Fibroblast of gingiva (primary cell): Measurements from ENCODE around the gene FAM131B.
A peak's percentile ranks its signal among the peaks of the same experiment; 100 is the strongest.

Experiments
- DNase-seq: peaks from one replicate; pipeline ENCODE4 v3.0.0-alpha.2; 2011; ENCODE audit warnings: low read depth

Gene FAM131B

DNA sequence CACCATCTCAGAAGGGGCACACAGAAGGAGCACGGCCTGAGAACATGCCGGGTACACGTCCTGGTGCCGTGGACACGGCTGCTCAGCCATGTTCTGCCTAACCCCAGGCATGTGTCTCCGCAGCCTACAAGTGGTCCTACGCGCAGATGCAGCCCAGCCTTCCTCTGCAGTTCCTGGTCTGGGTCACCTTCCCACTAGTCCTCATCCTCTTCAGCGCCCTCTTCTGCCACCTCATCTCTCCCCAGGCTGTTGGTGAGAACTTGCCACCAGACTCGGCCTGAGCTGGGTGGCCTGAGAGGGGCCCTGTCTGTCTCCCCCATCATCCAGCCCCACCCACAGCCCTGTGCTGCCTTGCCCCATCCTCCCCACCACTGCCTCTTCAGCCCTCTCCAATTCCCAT lies 41.3 kb downstream of the FAM131B start:
- no peak for DNase-seq

DNA sequence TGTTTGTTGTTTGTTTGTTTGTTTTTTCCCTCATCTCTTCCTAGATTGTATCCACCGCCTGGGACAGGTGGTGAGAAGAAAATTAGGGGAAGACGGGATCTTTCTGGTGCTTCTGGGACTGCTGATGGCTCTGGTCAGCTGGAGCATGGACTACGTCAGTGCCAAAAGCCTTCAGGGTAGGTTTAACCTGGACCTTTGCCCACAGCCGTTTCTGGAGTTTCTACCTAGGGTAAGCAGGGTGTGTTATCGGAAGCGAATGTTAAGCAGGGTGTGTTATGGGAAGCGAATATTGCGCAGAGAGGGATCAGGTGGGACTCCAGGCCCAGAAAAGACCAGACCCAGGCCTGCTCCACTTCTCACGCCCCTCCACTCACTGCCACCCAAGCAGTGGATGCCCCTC lies 41.9 kb downstream of the FAM131B start:
- DNase-seq = no peak

DNA sequence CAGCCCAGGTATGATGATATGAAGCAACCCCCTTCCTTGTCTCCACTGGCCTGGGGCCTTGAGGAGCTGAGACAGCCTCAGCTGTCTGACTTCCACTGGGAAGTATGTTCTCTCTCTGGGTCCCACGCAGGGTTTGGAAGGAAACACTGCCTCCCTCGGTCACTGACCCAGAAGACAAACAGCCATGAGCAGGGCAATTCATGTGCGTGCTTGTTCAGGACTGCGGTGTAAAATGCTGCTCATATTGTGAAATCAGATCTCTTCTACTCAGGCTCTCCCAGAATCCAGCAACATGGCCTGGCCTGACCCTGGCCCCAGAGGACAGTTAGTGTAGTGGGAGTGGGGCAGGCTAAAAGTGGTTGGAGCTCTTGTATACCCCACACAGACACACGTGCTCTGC lies 43.9 kb downstream of the FAM131B start:
- peak; percentile 86 for DNase-seq

DNA sequence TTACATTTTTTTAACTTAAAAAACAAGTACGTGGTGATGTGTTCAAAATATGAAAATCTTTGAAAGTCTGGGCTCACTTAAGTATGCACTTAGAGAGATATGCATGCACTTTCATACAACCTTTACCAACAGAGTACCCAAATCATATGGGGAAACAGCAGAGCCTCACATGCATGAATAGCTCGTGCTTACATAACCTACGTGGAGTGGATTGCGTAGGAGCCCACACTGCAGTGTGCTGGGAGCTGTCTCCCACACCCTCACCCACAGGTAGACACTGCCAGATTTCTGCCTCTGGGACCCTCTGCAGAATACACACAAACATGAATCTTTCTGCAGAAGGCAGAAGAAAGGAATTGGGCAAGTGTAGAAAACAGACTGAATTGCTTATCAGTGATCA lies 46.0 kb downstream of the FAM131B start:
- DNase-seq = no peak

DNA sequence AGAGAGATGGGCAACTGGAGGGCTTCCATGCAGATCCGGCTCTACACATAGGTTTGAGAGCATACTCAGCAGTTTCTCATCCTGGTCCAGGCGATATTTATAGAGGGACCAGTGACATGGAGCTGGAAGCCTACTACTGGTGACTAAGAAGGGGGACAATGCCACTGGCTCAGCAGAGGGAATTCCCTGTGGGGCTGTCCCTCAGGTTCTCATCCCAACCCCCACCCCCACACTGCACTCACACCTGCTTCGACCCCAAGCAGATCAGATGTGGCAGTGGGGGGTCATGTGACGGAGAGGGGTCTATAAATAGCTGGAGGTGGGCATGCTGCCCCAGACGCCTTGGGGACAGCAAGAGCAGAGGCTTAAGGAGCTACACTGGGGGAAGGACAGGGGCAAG lies 46.7 kb downstream of the FAM131B start, which contains the start of gene CLCN1:
TSS of gene CLCN1 (plus strand) at position 336 of the 400 bp plus-strand sequence. CDS start 102 bp downstream, outside the sequence.
- no peak for DNase-seq

DNA sequence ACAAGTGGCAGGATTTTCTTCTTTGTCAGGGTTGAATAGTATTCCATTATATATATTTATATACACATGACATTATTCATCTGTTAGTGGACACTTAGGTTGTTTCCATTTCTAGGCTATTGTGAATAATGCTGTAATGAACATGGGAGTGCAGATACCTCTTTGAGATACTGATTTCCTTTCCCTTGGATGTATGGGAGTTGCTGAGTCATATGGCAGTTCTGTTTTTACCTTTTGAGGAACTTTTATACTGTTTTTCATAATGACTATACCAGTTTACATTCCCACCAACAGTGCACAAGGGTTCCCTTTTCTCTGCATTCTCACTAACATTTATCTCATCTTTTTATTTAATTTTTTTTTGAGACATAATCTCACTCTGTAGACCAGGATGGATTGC lies 48.4 kb downstream of the FAM131B start:
- DNase-seq = no peak

DNA sequence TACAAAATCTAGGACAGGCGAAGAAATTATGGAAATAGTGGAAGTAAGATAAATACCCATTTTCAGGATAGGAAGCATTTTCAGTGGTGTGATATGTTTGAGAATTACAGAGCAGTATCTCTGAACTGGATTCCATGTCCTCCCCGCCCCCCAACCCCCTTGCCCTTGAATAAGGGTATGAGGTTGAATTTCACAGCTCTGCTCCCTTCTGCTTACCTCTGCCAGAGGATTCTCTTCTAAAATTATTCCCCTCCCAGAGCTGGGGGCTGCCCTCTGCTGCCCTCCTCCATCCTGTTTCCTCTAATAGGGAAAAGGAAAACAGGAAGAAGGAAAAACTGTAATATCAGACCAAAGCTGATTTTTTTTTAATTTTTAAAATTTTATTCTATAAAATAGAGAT lies 53.9 kb downstream of the FAM131B start:
- no peak for DNase-seq

DNA sequence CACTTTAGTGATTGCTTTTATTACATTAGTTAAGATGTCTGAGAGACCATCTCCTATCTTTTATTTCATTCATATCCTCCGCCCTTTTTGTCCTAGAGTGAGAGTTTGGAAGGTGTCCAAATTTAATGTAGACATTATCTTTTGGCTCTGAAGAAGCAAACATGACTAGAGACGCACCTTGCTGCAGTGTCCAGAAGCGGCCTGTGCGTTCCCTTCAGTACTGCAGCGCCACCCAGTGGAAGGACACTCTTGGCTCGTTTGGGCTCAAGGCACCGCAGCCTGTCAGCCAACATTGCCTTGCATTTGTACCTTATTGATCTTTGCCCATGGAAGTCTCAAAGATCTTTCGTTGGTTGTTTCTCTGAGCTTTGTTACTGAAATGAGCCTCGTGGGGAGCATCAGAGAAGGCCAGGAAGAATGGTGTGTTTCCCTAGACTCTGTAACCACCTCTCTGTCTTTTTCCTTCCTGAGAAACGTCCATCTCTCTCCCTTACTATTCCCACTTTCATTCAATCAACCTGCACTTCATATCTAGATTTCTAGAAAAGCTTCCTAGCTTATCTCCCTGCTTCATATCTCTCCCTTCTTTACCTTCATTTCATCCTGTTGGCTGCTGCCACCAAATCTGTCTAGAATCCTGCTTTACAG lies 57.0 kb downstream of the FAM131B start:
- DNase-seq = peak; percentile 30

DNA sequence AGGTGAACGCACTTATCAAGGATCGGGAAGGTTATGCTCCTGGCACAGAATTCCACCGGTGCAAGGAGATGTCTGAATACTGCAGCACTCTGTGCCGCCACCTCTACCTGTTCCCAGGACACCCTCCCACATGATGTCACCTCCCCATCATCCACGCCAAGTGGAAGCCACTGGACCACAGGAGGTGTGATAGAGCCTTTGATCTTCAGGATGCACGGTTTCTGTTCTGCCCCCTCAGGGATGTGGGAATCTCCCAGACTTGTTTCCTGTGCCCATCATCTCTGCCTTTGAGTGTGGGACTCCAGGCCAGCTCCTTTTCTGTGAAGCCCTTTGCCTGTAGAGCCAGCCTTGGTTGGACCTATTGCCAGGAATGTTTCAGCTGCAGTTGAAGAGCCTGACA lies 57.6 kb downstream of the FAM131B start:
- no peak for DNase-seq

DNA sequence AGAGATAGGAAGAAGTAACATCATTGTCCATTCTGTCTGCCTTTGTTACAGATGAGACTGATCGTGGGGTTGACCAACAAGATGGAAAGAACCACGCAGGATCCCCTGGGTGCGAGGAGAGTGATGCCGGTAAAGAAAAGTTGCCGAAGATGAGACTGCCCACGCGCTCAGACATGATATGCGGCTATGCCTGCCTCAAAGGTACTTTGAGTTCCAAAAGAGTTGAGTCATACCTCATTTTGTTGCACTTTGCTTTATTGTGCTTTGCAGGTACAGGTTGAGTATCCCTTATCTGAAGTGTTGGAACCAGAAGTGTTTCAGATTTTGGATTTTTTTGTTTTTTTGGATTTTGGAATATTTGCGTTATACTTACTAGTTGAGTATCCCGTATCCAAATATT lies 58.8 kb downstream of the FAM131B start:
- DNase-seq = no peak
